ENCODE results near the gene GLDN.

DNA sequence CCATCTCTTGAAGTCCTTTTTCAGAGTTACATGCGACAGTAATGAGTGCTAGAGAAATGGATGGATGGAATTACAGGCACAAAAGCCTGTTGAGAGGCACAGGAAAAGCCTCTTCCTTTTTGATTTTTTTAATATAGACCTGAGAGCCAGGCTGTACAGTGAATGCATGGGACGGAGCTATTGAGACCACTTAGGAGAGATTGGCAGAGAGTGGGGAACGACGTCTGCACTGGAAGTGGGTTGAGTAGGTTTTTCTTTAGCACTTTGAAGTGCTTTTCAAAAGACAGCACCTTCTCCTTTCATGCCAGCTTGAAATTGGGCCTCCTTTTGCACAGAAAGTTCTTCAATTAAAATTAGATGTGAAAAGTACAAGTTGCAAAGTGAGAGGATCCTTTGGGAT is 37.0 kb downstream of the GLDN start:
- TF ChIP-seq, protein P1, sequence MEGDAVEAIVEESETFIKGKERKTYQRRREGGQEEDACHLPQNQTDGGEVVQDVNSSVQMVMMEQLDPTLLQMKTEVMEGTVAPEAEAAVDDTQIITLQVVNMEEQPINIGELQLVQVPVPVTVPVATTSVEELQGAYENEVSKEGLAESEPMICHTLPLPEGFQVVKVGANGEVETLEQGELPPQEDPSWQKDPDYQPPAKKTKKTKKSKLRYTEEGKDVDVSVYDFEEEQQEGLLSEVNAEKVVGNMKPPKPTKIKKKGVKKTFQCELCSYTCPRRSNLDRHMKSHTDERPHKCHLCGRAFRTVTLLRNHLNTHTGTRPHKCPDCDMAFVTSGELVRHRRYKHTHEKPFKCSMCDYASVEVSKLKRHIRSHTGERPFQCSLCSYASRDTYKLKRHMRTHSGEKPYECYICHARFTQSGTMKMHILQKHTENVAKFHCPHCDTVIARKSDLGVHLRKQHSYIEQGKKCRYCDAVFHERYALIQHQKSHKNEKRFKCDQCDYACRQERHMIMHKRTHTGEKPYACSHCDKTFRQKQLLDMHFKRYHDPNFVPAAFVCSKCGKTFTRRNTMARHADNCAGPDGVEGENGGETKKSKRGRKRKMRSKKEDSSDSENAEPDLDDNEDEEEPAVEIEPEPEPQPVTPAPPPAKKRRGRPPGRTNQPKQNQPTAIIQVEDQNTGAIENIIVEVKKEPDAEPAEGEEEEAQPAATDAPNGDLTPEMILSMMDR (IDR thresholded peaks at IDR 0.05): no peak
- TF ChIP-seq POLR2A (IDR thresholded peaks at IDR 0.05): no peak

Data from vagina (tissue), 2 donors.